Measurements from ENCODE around the gene TCF4.

Gene TCF4

DNA sequence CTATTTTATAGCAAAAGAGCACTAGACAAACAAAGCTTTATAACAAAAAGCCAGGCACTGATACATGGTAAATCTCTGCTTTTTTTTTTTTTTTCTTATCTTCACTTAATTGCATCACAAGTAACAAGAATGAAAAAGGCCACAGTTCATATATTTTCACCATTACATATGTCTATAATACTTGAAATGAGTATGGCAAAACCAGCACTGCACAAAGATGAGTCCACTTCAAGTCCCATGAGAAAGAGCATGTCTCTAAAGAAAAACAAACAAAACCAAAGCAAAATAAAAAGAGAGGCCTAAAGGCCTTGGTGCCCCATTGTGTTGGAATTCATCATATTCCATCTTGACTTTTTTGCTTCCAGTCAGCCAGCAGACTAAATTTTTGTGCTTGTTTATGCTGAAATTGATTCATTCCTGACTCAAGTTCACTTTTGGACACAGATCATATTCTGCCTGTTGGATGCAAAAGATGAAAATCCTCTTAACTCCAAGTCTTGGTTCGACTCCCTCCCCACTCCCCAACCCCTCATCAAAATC is 363.8 kb downstream of the TCF4 start:
- no peaks in the 10 kb centered on the region for H3K9me3 ChIP-seq (ENCODE audit: control insufficient read depth, low read depth, low read length)
- H3K27ac ChIP-seq (ENCODE audit: low read length) = no peak overlapping the region
- no peaks in the 10 kb centered on the region for H3K27me3 ChIP-seq (ENCODE audit: control insufficient read depth, insufficient read depth, low read length)
- no peak overlapping the region for H3K9ac ChIP-seq (ENCODE audit: low read length)
- no peaks in the 10 kb centered on the region for H3K4me1 ChIP-seq (ENCODE audit: control insufficient read depth, low read depth, low read length)
- H3K4me3 ChIP-seq (ENCODE audit: low read length) = no peak overlapping the region
- H3K36me3 ChIP-seq (ENCODE audit: control insufficient read depth, low read depth, low read length) = peaks cover 17% of the 10 kb centered on the region

DNA sequence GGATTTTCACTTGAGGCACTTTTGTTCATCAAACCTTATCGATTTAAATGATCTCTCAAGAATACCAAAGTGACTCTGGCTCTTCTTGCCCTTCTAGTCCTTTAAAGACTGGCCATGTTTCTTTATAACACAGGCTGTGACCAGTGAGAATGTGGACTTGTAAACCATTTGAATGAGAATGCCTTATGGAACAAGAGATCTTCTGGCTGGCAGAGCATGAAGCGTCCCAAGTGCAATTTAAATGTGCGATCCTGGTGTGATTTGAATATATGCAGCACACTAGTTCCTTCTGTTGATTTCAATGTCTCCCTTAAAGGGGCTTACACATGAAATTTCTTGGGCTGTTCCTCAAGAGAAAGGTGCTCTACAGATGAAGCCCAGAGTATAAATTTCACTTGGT is 366.4 kb downstream of the TCF4 start:
- peaks cover 3% of the 10 kb centered on the region for H3K36me3 ChIP-seq (ENCODE audit: control insufficient read depth, low read depth, low read length)

DNA sequence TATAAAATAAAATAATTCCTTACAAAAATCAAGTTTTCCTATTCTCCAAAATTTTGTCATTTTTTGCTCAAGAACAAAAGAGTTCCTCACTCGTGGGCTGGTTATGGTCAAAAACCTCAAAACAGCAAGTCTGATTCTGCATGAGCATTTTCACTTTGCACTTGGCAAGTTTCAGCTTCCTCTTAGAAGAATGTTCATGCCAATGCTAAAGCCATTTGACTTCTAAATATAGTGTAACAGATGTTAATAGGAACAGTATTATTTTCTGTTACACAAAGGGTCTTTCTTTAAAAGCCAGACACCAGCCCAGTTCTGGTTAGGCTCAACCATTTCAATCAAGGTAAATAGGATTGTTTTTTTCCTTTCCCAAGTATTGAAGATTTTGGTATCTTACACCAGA is 367.5 kb downstream of the TCF4 start:
- Histone ChIP-seq H3K27me3 (ENCODE audit: control insufficient read depth, insufficient read depth, low read length) (no peaks in the 10 kb centered on the region), H3K4me1 (ENCODE audit: control insufficient read depth, low read depth, low read length) (no peaks in the 10 kb centered on the region), H3K9me3 (ENCODE audit: control insufficient read depth, low read depth, low read length) (no peaks in the 10 kb centered on the region), H3K4me3 (ENCODE audit: low read length) (no peak overlapping the region), H3K27ac (ENCODE audit: low read length) (no peak overlapping the region), H3K36me3 (ENCODE audit: control insufficient read depth, low read depth, low read length) (no peaks in the 10 kb centered on the region), H3K9ac (ENCODE audit: low read length) (no peak overlapping the region)

More for the DNA sequence above, 366.4 kb downstream of the TCF4 start:
- no peak overlapping the region for H3K4me3 ChIP-seq (ENCODE audit: low read length)
- H3K9ac ChIP-seq (ENCODE audit: low read length) = no peak overlapping the region
- H3K27me3 ChIP-seq (ENCODE audit: control insufficient read depth, insufficient read depth, low read length) = no peaks in the 10 kb centered on the region
- no peak overlapping the region for H3K27ac ChIP-seq (ENCODE audit: low read length)
- H3K9me3 ChIP-seq (ENCODE audit: control insufficient read depth, low read depth, low read length) = no peaks in the 10 kb centered on the region
- no peaks in the 10 kb centered on the region for H3K4me1 ChIP-seq (ENCODE audit: control insufficient read depth, low read depth, low read length)

DNA sequence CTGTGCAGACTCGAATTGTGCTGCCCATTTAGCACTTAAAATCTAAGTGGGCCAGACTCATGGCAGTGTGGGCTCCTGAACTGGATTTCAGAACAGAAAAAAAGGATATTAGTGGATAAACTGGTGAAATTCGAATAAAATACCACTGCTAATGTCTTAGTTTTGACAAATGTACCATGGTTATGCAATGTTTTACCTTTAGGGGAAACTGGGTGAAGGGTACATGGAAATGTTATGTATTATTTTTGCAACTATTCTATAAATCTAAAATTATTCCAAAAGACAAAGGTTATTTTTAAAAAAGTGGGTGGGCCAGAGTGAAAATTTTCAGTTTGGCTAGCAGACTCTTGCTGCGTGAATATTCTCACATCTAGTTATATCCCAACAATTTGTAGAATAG is 368.2 kb downstream of the TCF4 start:
- no peak overlapping the region for H3K27ac ChIP-seq (ENCODE audit: low read length)
- no peaks in the 10 kb centered on the region for H3K36me3 ChIP-seq (ENCODE audit: control insufficient read depth, low read depth, low read length)
- H3K4me1 ChIP-seq (ENCODE audit: control insufficient read depth, low read depth, low read length) = peaks cover 6% of the 10 kb centered on the region
- H3K9ac ChIP-seq (ENCODE audit: low read length) = no peak overlapping the region
- no peaks in the 10 kb centered on the region for H3K9me3 ChIP-seq (ENCODE audit: control insufficient read depth, low read depth, low read length)
- H3K27me3 ChIP-seq (ENCODE audit: control insufficient read depth, insufficient read depth, low read length) = no peaks in the 10 kb centered on the region
- H3K4me3 ChIP-seq (ENCODE audit: low read length) = no peak overlapping the region

DNA sequence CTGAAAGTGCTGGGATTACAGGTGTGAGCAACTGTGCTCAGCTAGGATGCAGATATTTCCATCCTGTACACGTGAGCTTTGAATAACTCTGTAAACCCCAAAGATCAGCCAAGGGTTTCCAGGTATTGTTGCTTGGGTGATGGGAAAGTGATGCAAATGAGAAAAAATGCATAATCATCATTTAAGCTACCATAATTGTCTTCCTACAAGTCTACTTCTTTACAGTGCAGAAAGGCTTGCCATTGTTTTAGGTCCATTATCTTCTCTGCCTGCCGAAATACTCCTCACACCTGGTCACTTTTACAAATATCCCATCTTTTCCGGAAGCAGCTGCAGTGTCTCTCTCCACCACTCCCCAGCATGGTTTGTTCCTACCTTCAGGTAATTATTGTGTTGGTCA is 368.9 kb downstream of the TCF4 start:
- Histone ChIP-seq H3K9me3 (ENCODE audit: control insufficient read depth, low read depth, low read length) (no peaks in the 10 kb centered on the region), H3K4me3 (ENCODE audit: low read length) (no peak overlapping the region), H3K9ac (ENCODE audit: low read length) (no peak overlapping the region), H3K4me1 (ENCODE audit: control insufficient read depth, low read depth, low read length) (peaks cover 13% of the 10 kb centered on the region), H3K36me3 (ENCODE audit: control insufficient read depth, low read depth, low read length) (no peaks in the 10 kb centered on the region), H3K27ac (ENCODE audit: low read length) (no peak overlapping the region), H3K27me3 (ENCODE audit: control insufficient read depth, insufficient read depth, low read length) (no peaks in the 10 kb centered on the region)

DNA sequence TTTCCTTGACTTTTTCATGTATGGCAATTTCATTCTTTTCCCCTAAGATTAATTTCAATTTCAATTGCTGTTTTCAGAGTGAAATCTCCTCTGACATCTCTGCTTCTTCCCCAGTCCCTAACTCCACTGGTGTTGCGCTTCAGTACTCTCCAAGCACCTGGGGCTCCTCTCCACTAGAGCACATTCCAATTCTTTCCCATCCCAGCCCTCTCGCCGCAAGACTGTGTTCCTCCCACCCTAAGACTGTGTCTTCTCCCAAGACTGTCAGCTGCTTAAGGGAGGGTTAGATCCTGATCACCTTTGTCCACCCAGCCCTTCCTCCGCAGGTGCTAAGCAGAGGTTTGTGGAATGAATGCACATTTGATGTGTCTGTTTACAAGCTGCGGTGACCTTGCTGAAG is 373.0 kb downstream of the TCF4 start:
- Histone ChIP-seq H3K36me3 (ENCODE audit: control insufficient read depth, low read depth, low read length) (no peaks in the 10 kb centered on the region), H3K4me1 (ENCODE audit: control insufficient read depth, low read depth, low read length) (peaks cover 19% of the 10 kb centered on the region), H3K27ac (ENCODE audit: low read length) (no peak overlapping the region), H3K9ac (ENCODE audit: low read length) (no peak overlapping the region), H3K4me3 (ENCODE audit: low read length) (no peak overlapping the region), H3K9me3 (ENCODE audit: control insufficient read depth, low read depth, low read length) (no peaks in the 10 kb centered on the region), H3K27me3 (ENCODE audit: control insufficient read depth, insufficient read depth, low read length) (no peaks in the 10 kb centered on the region)

DNA sequence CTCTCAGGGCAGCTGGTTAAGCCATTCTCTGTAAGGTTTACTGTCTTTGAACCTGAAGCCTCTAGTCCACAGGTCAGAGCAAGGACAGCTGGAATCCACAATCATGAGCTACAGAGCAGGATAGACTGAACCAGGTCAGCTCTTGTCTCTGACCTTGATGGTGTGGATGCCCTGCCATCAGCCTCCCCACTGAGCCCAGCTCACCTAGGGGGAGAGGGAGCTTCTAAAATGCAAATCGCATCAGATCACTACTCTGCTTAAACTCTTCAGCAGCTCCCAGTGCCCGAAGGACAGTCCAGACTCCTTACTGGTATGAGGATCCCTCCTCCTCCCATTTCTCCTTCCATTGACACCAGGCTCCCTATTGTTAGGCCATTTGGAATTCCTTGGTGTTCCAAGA is 373.5 kb downstream of the TCF4 start:
- Histone ChIP-seq H3K27ac (ENCODE audit: low read length) (no peak overlapping the region), H3K27me3 (ENCODE audit: control insufficient read depth, insufficient read depth, low read length) (no peaks in the 10 kb centered on the region), H3K36me3 (ENCODE audit: control insufficient read depth, low read depth, low read length) (no peaks in the 10 kb centered on the region), H3K9me3 (ENCODE audit: control insufficient read depth, low read depth, low read length) (no peaks in the 10 kb centered on the region), H3K4me1 (ENCODE audit: control insufficient read depth, low read depth, low read length) (peaks cover 19% of the 10 kb centered on the region), H3K9ac (ENCODE audit: low read length) (no peak overlapping the region), H3K4me3 (ENCODE audit: low read length) (no peak overlapping the region)

DNA sequence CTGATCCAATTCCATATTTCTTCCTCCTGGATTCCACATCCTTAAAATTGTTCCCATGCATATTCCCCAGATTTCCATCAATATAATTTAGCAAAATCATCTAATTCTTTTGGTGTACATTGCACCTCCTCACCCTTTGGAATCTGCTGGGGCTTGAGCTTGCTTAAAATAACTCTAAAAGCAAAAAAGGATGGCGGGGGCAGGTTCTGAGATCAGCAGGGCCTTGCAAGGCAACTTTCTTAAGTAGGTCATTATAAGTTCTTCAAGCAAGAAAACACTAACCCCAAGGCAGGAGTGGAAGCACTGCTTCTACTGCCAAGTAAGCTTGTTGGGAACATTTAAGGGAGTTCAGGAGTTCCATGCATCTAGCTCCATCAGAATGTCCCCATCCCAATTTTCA is 374.4 kb downstream of the TCF4 start:
- H3K27me3 ChIP-seq (ENCODE audit: control insufficient read depth, insufficient read depth, low read length) = no peaks in the 10 kb centered on the region
- H3K4me1 ChIP-seq (ENCODE audit: control insufficient read depth, low read depth, low read length) = peaks cover 19% of the 10 kb centered on the region
- H3K36me3 ChIP-seq (ENCODE audit: control insufficient read depth, low read depth, low read length) = no peaks in the 10 kb centered on the region
- H3K9ac ChIP-seq (ENCODE audit: low read length) = no peak overlapping the region
- no peaks in the 10 kb centered on the region for H3K9me3 ChIP-seq (ENCODE audit: control insufficient read depth, low read depth, low read length)
- no peak overlapping the region for H3K27ac ChIP-seq (ENCODE audit: low read length)
- no peak overlapping the region for H3K4me3 ChIP-seq (ENCODE audit: low read length)

DNA sequence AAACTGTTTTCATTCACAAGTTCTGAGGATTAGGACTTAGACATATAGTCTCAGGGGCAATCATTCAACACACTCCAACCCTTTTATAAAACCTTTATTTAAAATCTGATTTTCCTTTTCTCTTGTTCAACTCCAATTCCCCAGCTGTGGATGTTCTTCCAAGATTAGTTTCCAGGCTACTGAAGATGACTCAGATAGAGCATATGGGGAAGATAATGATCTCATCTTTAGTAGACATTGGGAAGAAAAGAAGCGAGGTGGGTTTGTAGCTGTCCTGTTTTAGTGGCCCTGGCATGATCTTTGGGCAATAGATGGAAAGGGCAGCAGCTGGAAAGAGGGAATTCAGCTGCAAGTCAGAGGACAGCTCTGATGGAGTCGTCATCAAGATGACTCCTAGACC is 381.1 kb downstream of the TCF4 start:
- Histone ChIP-seq H3K27ac (ENCODE audit: low read length) (no peak overlapping the region), H3K9me3 (ENCODE audit: control insufficient read depth, low read depth, low read length) (no peaks in the 10 kb centered on the region), H3K9ac (ENCODE audit: low read length) (no peak overlapping the region), H3K4me3 (ENCODE audit: low read length) (no peak overlapping the region), H3K36me3 (ENCODE audit: control insufficient read depth, low read depth, low read length) (no peaks in the 10 kb centered on the region), H3K27me3 (ENCODE audit: control insufficient read depth, insufficient read depth, low read length) (no peaks in the 10 kb centered on the region), H3K4me1 (ENCODE audit: control insufficient read depth, low read depth, low read length) (no peaks in the 10 kb centered on the region)

DNA sequence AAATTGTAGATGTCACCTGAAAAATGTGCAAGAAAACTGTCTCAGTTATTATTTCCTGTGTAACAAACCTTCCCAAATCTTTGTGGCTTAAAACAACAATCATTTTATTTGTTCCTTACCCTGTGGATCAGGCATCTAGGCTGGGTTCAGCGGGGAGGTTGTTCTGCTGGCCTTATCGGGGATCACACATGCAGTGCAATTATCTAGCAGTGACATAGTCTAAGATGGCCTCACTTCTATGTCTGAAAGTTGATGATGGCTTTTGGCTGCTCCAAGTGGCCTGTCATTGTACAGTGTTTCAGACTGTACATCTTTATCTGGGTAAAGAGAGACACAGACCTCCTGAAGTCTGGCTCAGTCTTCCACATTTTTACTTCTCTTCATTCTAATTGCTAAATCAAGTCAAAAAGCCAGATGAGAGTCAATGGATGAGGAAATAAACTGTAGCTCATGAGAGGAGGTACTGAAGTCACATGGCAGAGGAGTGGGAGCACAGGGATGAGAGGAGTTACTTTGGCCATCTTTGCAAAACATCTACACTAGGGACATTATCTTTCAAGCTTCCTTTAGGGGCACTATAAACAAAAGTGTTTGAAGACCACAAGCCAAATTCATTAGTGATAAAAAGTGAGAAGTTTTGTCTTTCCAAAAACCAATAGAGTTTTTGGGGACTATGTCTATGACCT is 385.6 kb downstream of the TCF4 start:
- Histone ChIP-seq H3K27ac (ENCODE audit: low read length) (no peak overlapping the region), H3K4me3 (ENCODE audit: low read length) (no peak overlapping the region), H3K4me1 (ENCODE audit: control insufficient read depth, low read depth, low read length) (no peaks in the 10 kb centered on the region), H3K9ac (ENCODE audit: low read length) (no peak overlapping the region), H3K36me3 (ENCODE audit: control insufficient read depth, low read depth, low read length) (no peaks in the 10 kb centered on the region), H3K9me3 (ENCODE audit: control insufficient read depth, low read depth, low read length) (no peaks in the 10 kb centered on the region), H3K27me3 (ENCODE audit: control insufficient read depth, insufficient read depth, low read length) (no peaks in the 10 kb centered on the region)

DNA sequence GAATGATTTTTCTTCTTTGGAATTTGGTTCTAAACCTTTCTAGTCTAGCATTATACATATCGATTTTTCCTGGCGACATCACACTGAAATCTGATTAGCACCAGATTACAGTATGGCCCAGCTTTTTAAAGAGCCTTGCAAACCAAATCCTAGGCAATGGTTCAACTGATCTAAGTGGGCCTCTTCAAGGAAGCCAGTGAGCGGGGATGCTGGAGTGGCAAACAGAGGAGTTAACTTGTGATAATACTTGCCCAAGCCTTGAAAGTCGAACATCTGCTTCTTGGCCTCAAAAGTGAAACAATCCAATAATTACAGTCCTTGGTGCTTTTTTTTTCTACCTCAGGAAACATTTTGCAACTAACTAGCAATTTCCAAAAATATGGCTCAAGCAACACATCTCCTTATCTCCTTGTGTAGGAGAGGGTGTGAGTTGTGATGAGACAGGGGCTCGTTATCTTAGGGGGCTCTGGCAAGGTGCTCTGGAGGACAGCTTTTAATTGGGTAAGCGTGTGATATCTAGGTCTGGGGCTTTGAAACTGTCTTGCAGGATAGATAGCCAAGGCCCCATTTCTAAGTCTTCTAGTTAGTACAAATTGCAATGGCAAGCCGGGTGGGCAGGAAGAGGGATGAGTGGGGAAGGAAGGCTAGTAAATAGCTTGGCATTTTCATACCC is 388.6 kb downstream of the TCF4 start:
- Histone ChIP-seq H3K27me3 (ENCODE audit: control insufficient read depth, insufficient read depth, low read length) (no peaks in the 10 kb centered on the region), H3K4me1 (ENCODE audit: control insufficient read depth, low read depth, low read length) (no peaks in the 10 kb centered on the region), H3K4me3 (ENCODE audit: low read length) (no peak overlapping the region), H3K9ac (ENCODE audit: low read length) (no peak overlapping the region), H3K9me3 (ENCODE audit: control insufficient read depth, low read depth, low read length) (no peaks in the 10 kb centered on the region), H3K36me3 (ENCODE audit: control insufficient read depth, low read depth, low read length) (no peaks in the 10 kb centered on the region), H3K27ac (ENCODE audit: low read length) (no peak overlapping the region)

DNA sequence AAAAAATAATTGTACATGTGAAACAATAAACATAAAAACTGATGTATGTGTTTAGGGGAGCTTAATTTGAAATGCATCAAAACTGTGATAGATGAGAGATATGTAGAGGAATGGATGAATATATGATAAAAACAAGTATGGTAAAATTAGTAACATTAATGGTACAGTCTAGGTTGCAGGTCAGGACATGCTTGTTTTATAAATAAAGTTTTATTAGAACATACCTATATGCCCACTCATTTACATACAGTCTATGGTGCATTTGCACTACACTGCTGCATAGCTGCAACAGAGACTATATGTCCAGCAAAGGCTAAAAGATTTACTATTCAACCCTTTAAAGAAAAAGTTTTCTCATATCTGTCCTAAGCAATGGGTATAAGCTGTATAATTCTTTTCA is 392.1 kb downstream of the TCF4 start:
- no peak overlapping the region for H3K27ac ChIP-seq (ENCODE audit: low read length)
- H3K4me1 ChIP-seq (ENCODE audit: control insufficient read depth, low read depth, low read length) = no peaks in the 10 kb centered on the region
- no peaks in the 10 kb centered on the region for H3K9me3 ChIP-seq (ENCODE audit: control insufficient read depth, low read depth, low read length)
- no peaks in the 10 kb centered on the region for H3K36me3 ChIP-seq (ENCODE audit: control insufficient read depth, low read depth, low read length)
- H3K27me3 ChIP-seq (ENCODE audit: control insufficient read depth, insufficient read depth, low read length) = no peaks in the 10 kb centered on the region
- H3K4me3 ChIP-seq (ENCODE audit: low read length) = no peak overlapping the region
- no peak overlapping the region for H3K9ac ChIP-seq (ENCODE audit: low read length)

Measured in iPS-18a (cell line).